Fibroblast of villous mesenchyme (primary cell): Measurements from ENCODE around the gene ZEB1. TPM values are rescaled to one million over a fixed set of nuclear protein-coding genes. Genes with fewer than 3 reads are reported as not detected.

ENCODE experiments used
- DNase-seq: peaks from one replicate; pipeline ENCODE4 v3.0.0-alpha.2; 2010; ENCODE audit warnings: low read depth
- H3K4me3 ChIP-seq: 2 replicates; pipeline ENCODE4 v1.5.1; 2011; ENCODE audit warnings: low read depth, mild to moderate bottlenecking, low read length
- CTCF ChIP-seq: IDR thresholded peaks from 2 replicates; pipeline ENCODE4 v1.5.1; 2012; ENCODE audit warnings: low read depth, mild to moderate bottlenecking, low read length; ENCODE audit not compliant: insufficient read depth
- total RNA-seq: library from RNA; depleted of rRNA; stranded (reverse); fragments of >200 nt; gene quantifications from 2 replicates; pipeline ENCODE4 v1.2.3, GENCODE V29; 2012

ZEB1 gene
- total RNA-seq, 1 donor, result 89.8 TPM

GRCh38 chr10:31479752-31480151 is 160.7 kb downstream of the ZEB1 start:
- no peak overlapping the region for H3K4me3 ChIP-seq
- no peak for DNase-seq
- no peak for TF ChIP-seq CTCF

GRCh38 chr10:31483546-31483945 is 164.5 kb downstream of the ZEB1 start:
- TF ChIP-seq CTCF, result no peak
- DNase-seq, result no peak
- H3K4me3 ChIP-seq, result no peak overlapping the region

GRCh38 chr10:31484431-31485135 is 165.6 kb downstream of the ZEB1 start:
- H3K4me3 ChIP-seq, result no peak overlapping the region
- no peak for TF ChIP-seq CTCF
- peak; percentile 60 for DNase-seq

- peak; percentile 70 for DNase-seq
- peak; percentile 75 for TF ChIP-seq CTCF
- H3K4me3 ChIP-seq, result no peak overlapping the region
These were observed 172.0 kb downstream of the ZEB1 start for GRCh38 chr10:31490858-31491504.

GRCh38 chr10:31507427-31507826 is 188.4 kb downstream of the ZEB1 start:
- no peak for TF ChIP-seq CTCF
- no peak overlapping the region for H3K4me3 ChIP-seq
- no peak for DNase-seq

GRCh38 chr10:31508234-31508633 is 189.2 kb downstream of the ZEB1 start:
- no peak overlapping the region for H3K4me3 ChIP-seq
- TF ChIP-seq CTCF, result no peak
- DNase-seq, result no peak
